ENCODE data around the gene CLMP. TPM values are rescaled to one million over a fixed set of nuclear protein-coding genes. Genes with fewer than 3 reads are reported as not detected.
"Not testable (repeated sequence)": the region's sequence is repeated elsewhere in the genome, so short reads cannot be mapped to it uniquely, and the experiment has no call there.

CLMP gene
- total RNA-seq, 1 donor from 2014 or later, result 34.5 TPM

- FAIRE-seq, result no peak
- TF ChIP-seq CTCF (IDR thresholded peaks at IDR 0.05; ENCODE audit: insufficient read depth, low read length, severe bottlenecking), result no peak
- DNase-seq (ENCODE audit: low read depth), result no peak
- Histone ChIP-seq H3K27me3 (ENCODE audit: control insufficient read depth, insufficient read depth, low read length) (no peaks in the 10 kb centered on the region), H3K36me3 (ENCODE audit: control insufficient read depth, insufficient read depth, low read length) (no peaks in the 10 kb centered on the region), H3K4me3 (ENCODE audit: low read depth, low read length) (no peak overlapping the region)
These were observed 14.5 kb upstream of the CLMP start for GRCh38 chr11:123209591-123209990.

GRCh38 chr11:123206791-123207434 lies 11.9 kb upstream of the CLMP start:
- no peak overlapping the region for H3K4me3 ChIP-seq (ENCODE audit: low read depth, low read length)
- no peaks in the 10 kb centered on the region for H3K36me3 ChIP-seq (ENCODE audit: control insufficient read depth, insufficient read depth, low read length)
- no peak for DNase-seq (ENCODE audit: low read depth)
- no peaks in the 10 kb centered on the region for H3K27me3 ChIP-seq (ENCODE audit: control insufficient read depth, insufficient read depth, low read length)
- no peak for TF ChIP-seq CTCF (IDR thresholded peaks at IDR 0.05; ENCODE audit: insufficient read depth, low read length, severe bottlenecking)
- FAIRE-seq, result no peak

DNA sequence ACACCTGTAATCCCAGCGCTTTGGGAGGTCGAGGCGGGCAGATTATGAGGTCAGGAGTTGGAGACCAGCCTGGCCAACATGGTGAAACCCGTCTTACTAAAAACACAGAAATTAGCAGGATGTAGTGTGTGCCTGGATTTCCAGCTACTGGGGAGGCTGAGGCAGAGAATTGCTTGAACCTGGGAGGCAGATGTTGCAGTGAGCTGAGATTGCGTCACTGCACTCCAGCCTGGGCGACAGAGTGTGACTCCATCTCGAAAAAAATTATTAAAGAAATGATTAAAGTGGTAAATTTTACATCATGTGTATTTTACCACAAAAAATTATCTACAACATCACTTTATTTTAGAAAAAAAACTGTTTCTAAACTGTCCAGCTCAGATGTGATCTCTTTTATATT lies 11.0 kb upstream of the CLMP start:
- H3K27me3 ChIP-seq (ENCODE audit: control insufficient read depth, insufficient read depth, low read length); H3K36me3 ChIP-seq (ENCODE audit: control insufficient read depth, insufficient read depth, low read length); DNase-seq (ENCODE audit: low read depth); FAIRE-seq; H3K4me3 ChIP-seq (ENCODE audit: low read depth, low read length): not testable (repeated sequence)

DNA sequence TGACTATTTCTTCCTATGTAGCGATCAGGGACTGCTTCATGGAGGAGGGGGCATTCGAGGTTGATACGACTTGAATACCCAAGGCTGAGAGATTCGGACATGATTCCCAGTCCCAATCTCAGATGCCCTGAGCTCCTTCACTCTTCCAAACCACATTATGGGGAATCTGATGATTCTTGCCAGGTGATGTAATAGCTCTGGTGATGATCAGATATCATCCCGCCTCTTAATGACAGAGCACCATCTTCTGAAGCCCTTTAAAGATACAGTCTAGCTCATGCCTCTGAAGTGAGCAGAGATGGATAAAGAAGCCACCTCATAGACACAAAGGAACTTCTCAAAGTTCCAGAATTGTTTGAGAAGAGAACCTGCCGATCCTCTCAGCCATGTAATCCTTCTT lies 8.9 kb upstream of the CLMP start:
- no peak for DNase-seq (ENCODE audit: low read depth)
- no peak overlapping the region for H3K4me3 ChIP-seq (ENCODE audit: low read depth, low read length)
- peak; percentile 52 for FAIRE-seq
- TF ChIP-seq CTCF (IDR thresholded peaks at IDR 0.05; ENCODE audit: insufficient read depth, low read length, severe bottlenecking), result no peak
- H3K27me3 ChIP-seq (ENCODE audit: control insufficient read depth, insufficient read depth, low read length), result no peaks in the 10 kb centered on the region
- H3K36me3 ChIP-seq (ENCODE audit: control insufficient read depth, insufficient read depth, low read length), result no peaks in the 10 kb centered on the region

GRCh38 chr11:123203471-123203870 lies 8.4 kb upstream of the CLMP start:
- no peak for TF ChIP-seq CTCF (IDR thresholded peaks at IDR 0.05; ENCODE audit: insufficient read depth, low read length, severe bottlenecking)
- no peaks in the 10 kb centered on the region for H3K36me3 ChIP-seq (ENCODE audit: control insufficient read depth, insufficient read depth, low read length)
- DNase-seq (ENCODE audit: low read depth) (no peak), FAIRE-seq (no peak)
- H3K27me3 ChIP-seq (ENCODE audit: control insufficient read depth, insufficient read depth, low read length), result no peaks in the 10 kb centered on the region
- H3K4me3 ChIP-seq (ENCODE audit: low read depth, low read length), result no peak overlapping the region

- DNase-seq (ENCODE audit: low read depth), result no peak
- no peak overlapping the region for H3K4me3 ChIP-seq (ENCODE audit: low read depth, low read length)
- no peak for TF ChIP-seq CTCF (IDR thresholded peaks at IDR 0.05; ENCODE audit: insufficient read depth, low read length, severe bottlenecking)
- no peaks in the 10 kb centered on the region for H3K36me3 ChIP-seq (ENCODE audit: control insufficient read depth, insufficient read depth, low read length)
- no peaks in the 10 kb centered on the region for H3K27me3 ChIP-seq (ENCODE audit: control insufficient read depth, insufficient read depth, low read length)
- FAIRE-seq, result no peak
These were observed 7.4 kb upstream of the CLMP start for GRCh38 chr11:123202155-123203151.
